ENCODE results near the gene SMIM43. TPM values are rescaled to one million over a fixed set of nuclear protein-coding genes. Genes with fewer than 3 reads are reported as not detected.
A peak's percentile ranks its signal among the peaks of the same experiment; 100 is the strongest.

SMIM43 gene
- total RNA-seq, 4 donors from 2014 or later = 0.24 to 0.37 TPM; not detected in 2

GRCh38 chr4:121790976-121791375, 26.0 kb upstream of the SMIM43 start:
- DNase-seq (ENCODE audit: low spot score) (no peak), ATAC-seq (ENCODE audit: low FRiP score) (no peak)
- no peak for TF ChIP-seq CTCF (IDR thresholded peaks at IDR 0.05)

- DNase-seq (ENCODE audit: low spot score) (no peak), ATAC-seq (ENCODE audit: low FRiP score) (no peak)
- TF ChIP-seq CTCF (IDR thresholded peaks at IDR 0.05) = no peak
These were observed 25.2 kb upstream of the SMIM43 start for GRCh38 chr4:121789960-121790829.

GRCh38 chr4:121789455-121789854, 24.5 kb upstream of the SMIM43 start:
- ATAC-seq (ENCODE audit: low FRiP score) = no peak
- no peak for TF ChIP-seq CTCF (IDR thresholded peaks at IDR 0.05)

GRCh38 chr4:121788896-121789295, 23.9 kb upstream of the SMIM43 start:
- ATAC-seq (ENCODE audit: low FRiP score) = no peak
- DNase-seq (ENCODE audit: low spot score) = no peak

More at GRCh38 chr4:121789455-121789854, 24.5 kb upstream of the SMIM43 start:
- DNase-seq (ENCODE audit: low spot score) = no peak

GRCh38 chr4:121786221-121786620, 21.3 kb upstream of the SMIM43 start:
- TF ChIP-seq CTCF (IDR thresholded peaks at IDR 0.05) = no peak
- DNase-seq (ENCODE audit: low spot score) (no peak), ATAC-seq (ENCODE audit: low FRiP score) (no peak)

More at GRCh38 chr4:121788896-121789295, 23.9 kb upstream of the SMIM43 start:
- no peak for TF ChIP-seq CTCF (IDR thresholded peaks at IDR 0.05)

- ATAC-seq (ENCODE audit: low FRiP score) = peak; percentile 36
- no peak for TF ChIP-seq CTCF (IDR thresholded peaks at IDR 0.05)
- DNase-seq (ENCODE audit: low spot score) = no peak
These were observed 20.5 kb upstream of the SMIM43 start for GRCh38 chr4:121785479-121785878.

- ATAC-seq (ENCODE audit: low FRiP score) (peak; percentile 78), DNase-seq (ENCODE audit: low spot score) (no peak)
- no peak for TF ChIP-seq CTCF (IDR thresholded peaks at IDR 0.05)
These were observed 20.0 kb upstream of the SMIM43 start for GRCh38 chr4:121784975-121785374.

Data from omental fat pad (tissue), 4 donors.